MM.1S (cell line): ENCODE measurements around the gene DISC1.

Experiments
- CTCF ChIP-seq: fragments of 300-600 bp; sonication (generic); IDR thresholded peaks from 2 replicates; pipeline ENCODE4 v1.5.1; 2016; ENCODE audit warnings: antibody characterized with exemption, low read length, mixed read lengths
- EZH2 ChIP-seq: fragments of 300-600 bp; sonication (generic); optimal IDR thresholded peaks from 2 replicates; pipeline ENCODE3; 2017; ENCODE audit warnings: low read depth, mild to moderate bottlenecking, antibody characterized with exemption, low read length, mixed read lengths
- EZH2phosphoT487 ChIP-seq: fragments of 300-600 bp; sonication (generic); IDR thresholded peaks from 2 replicates; pipeline ENCODE4 v1.6.1; 2018; ENCODE audit warnings: antibody characterized with exemption, low read length

- no peak for TF ChIP-seq CTCF
- no peak for TF ChIP-seq EZH2
- TF ChIP-seq EZH2phosphoT487, result no peak
Measured at GRCh38 chr1:231936983-231937775, 310.6 kb downstream of the DISC1 start.
